H1 (cell line): ENCODE results near the gene ZIC3. TPM values are rescaled to one million over a fixed set of nuclear protein-coding genes. Genes with fewer than 3 reads are reported as not detected.

Experiments
- ASH2L ChIP-seq: fragments of 200-600, 300-600 bp; sonication (generic); IDR thresholded peaks from one replicate; pipeline ENCODE4 v1.7.1; 2017; ENCODE audit warnings: low read length
- CBX8 ChIP-seq: fragments of 300-800, 300-1000 bp; sonication (generic); IDR thresholded peaks from 2 replicates; pipeline ENCODE4 v1.7.1; 2016; ENCODE audit warnings: low read depth, low read length, borderline replicate concordance
- CTBP2 ChIP-seq: IDR thresholded peaks from 2 replicates; pipeline ENCODE4 v1.7.0; 2011; ENCODE audit warnings: borderline replicate concordance, mild to moderate bottlenecking, moderate library complexity, mixed read lengths, low read length; ENCODE audit not compliant: insufficient read depth, insufficient read length
- EZH2 ChIP-seq: fragments of 200-600 bp; sonication (generic); IDR thresholded peaks from 2 replicates; pipeline ENCODE4 v1.7.1; 2012; ENCODE audit warnings: low read depth, mild to moderate bottlenecking, moderate library complexity, low read length, inconsistent platforms; ENCODE audit not compliant: severe bottlenecking
- FOSL1 ChIP-seq: IDR thresholded peaks from 2 replicates; pipeline ENCODE4 v1.6.1; 2011; ENCODE audit warnings: mild to moderate bottlenecking, low read depth, low read length, moderate library complexity; ENCODE audit not compliant: insufficient read depth
- GABPA ChIP-seq: IDR thresholded peaks from 2 replicates; pipeline ENCODE4 v1.6.1; 2011; ENCODE audit warnings: mild to moderate bottlenecking, low read length, moderate library complexity, borderline replicate concordance; ENCODE audit not compliant: insufficient read depth
- GTF2F1 ChIP-seq: IDR thresholded peaks from 2 replicates; pipeline ENCODE4 v1.6.1; 2012; ENCODE audit warnings: low read depth, low read length, improper control_type of control experiment, borderline replicate concordance
- HDAC2 ChIP-seq, 2 experiments: fragments of 300-600 bp in 1 of 2; sonication (generic) in 1 of 2; IDR thresholded peaks; 2 replicates each; pipeline ENCODE4 v1.6.1; 2011 to 2012; ENCODE audit warnings: low read depth in 2 of 2, low read length in 2 of 2, mild to moderate bottlenecking in 2 of 2, moderate library complexity in 2 of 2, borderline replicate concordance in 1 of 2, inconsistent platforms in 1 of 2
- JUND ChIP-seq: IDR thresholded peaks from 2 replicates; pipeline ENCODE4 v1.6.1; 2011; ENCODE audit warnings: mild to moderate bottlenecking, improper control_type of control experiment, low read length
- PHF8 ChIP-seq: fragments of 200-600 bp; sonication (generic); conservative IDR thresholded peaks from 2 replicates; pipeline ENCODE4 v1.7.1; 2012; ENCODE audit warnings: low read depth, mild to moderate bottlenecking, inconsistent platforms, low read length, moderate library complexity
- POLR2AphosphoS5 ChIP-seq: IDR thresholded peaks from 2 replicates; pipeline ENCODE4 v1.6.1; 2011; ENCODE audit warnings: low read depth, low read length
- RAD21 ChIP-seq, 2 experiments: IDR thresholded peaks in 1 of 2; conservative IDR thresholded peaks in 1 of 2; 2 replicates each; pipeline ENCODE4 v1.6.1; 2011; ENCODE audit warnings: low read depth in 2 of 2, low read length in 2 of 2, improper control_type of control experiment in 1 of 2, inconsistent platforms in 1 of 2, mild to moderate bottlenecking in 1 of 2, moderate library complexity in 1 of 2
- RFX5 ChIP-seq: IDR thresholded peaks from 2 replicates; pipeline ENCODE4 v1.6.1; 2011; ENCODE audit warnings: low read depth, low read length, improper control_type of control experiment, borderline replicate concordance
- RNF2 ChIP-seq: fragments of 200-900, 300-1000 bp; sonication (generic); IDR thresholded peaks from 2 replicates; pipeline ENCODE4 v1.7.1; 2016; ENCODE audit warnings: borderline replicate concordance, low read depth, mild to moderate bottlenecking, antibody characterized with exemption, low read length; ENCODE audit not compliant: poor library complexity, severe bottlenecking; ENCODE audit errors: missing control alignments
- RXRA ChIP-seq: IDR thresholded peaks from 2 replicates; pipeline ENCODE4 v1.6.1; 2011; ENCODE audit warnings: low read depth, mild to moderate bottlenecking, low read length, moderate library complexity; ENCODE audit not compliant: insufficient read depth
- SIN3A ChIP-seq, 2 experiments: IDR thresholded peaks in 1 of 2; conservative IDR thresholded peaks in 1 of 2; 2 replicates each; pipeline ENCODE4 v1.6.1; 2011 to 2012; ENCODE audit warnings: low read length in 2 of 2, improper control_type of control experiment in 1 of 2, low read depth in 1 of 2, mild to moderate bottlenecking in 1 of 2
- SIX5 ChIP-seq: IDR thresholded peaks from 2 replicates; pipeline ENCODE4 v1.6.1; 2011; ENCODE audit warnings: mild to moderate bottlenecking, low read depth, low read length
- TAF1 ChIP-seq: IDR thresholded peaks from 2 replicates; pipeline ENCODE4 v1.6.1; 2011; ENCODE audit warnings: mild to moderate bottlenecking, low read depth, low read length
- TAF7 ChIP-seq: optimal IDR thresholded peaks from 2 replicates; pipeline ENCODE3; 2011; ENCODE audit warnings: low read depth, mild to moderate bottlenecking, inconsistent platforms, low read length, moderate library complexity, borderline replicate concordance
- USF2 ChIP-seq: IDR thresholded peaks from 2 replicates; pipeline ENCODE4 v1.6.1; 2011; ENCODE audit warnings: low read length, improper control_type of control experiment
- YY1 ChIP-seq: IDR thresholded peaks from 2 replicates; pipeline ENCODE4 v1.6.1; 2011; ENCODE audit warnings: low read depth, mild to moderate bottlenecking, low read length
- polyA plus RNA-seq, 7 experiments: library from polyadenylated mRNA; depleted of rRNA in 3 of 7; stranded (reverse) in 5 of 7; unstranded in 2 of 7; fragments of >200 nt in 5 of 7; fragments of 200-250 nt in 2 of 7; gene quantifications; 1 replicate in 5 of 7; 2 replicates in 1 of 7; 4 replicates in 1 of 7; pipeline versions ENCODE4 v1.2.1 to v1.2.3, GENCODE V29; 2011 to 2013; ENCODE audit warnings: missing spikeins in 2 of 7, mixed read lengths in 2 of 7
- total RNA-seq: library from RNA; stranded (reverse); fragmentation: NEBNext Ultra II Directional; extraction: Animal tissue kit (Norgen Biotek cat#: 25700); gene quantifications from 2 replicates; pipeline ENCODE4 v1.2.1, GENCODE V29; 2021

The ZIC3 gene
- total and polyA plus RNA-seq, 2 of the 8 experiments (the other 6 are each of a cell fraction or from before 2014, with no cell fraction given) = 53.7 to 73.1 TPM

GRCh38 chrX:137574102-137574783 is 8.3 kb downstream of the ZIC3 start (continued):
- TF ChIP-seq RAD21 (IDR thresholded peaks at IDR 0.05 in 1 of 2, conservative IDR thresholded peaks at IDR 0.05 in 1 of 2; ENCODE audit: low read depth in 2 of 2, low read length in 2 of 2) = no peak
- TF ChIP-seq TAF1 = peak; percentile 6; the same call in 1 of the 2 replicates
- no peak for TF ChIP-seq FOSL1
- TF ChIP-seq GTF2F1 = no peak
- no peak; the same call in 1 of the 2 replicates for TF ChIP-seq SIX5
- TF ChIP-seq POLR2AphosphoS5 = peak; percentile 19; the same call in 1 of the 2 replicates
- TF ChIP-seq PHF8 = no peak
- no peak for TF ChIP-seq JUND
- TF ChIP-seq SIN3A (conservative IDR thresholded peaks at IDR 0.05 in 1 of 2, IDR thresholded peaks at IDR 0.05 in 1 of 2; ENCODE audit: low read depth in 1 of 2, low read length in 2 of 2) = 0 out of 4 replicates have a peak, but pooled peaks of 1 of the 2 experiments have one; percentile 14
- no peak for TF ChIP-seq USF2
- TF ChIP-seq RFX5 = no peak
- TF ChIP-seq HDAC2 (IDR thresholded peaks at IDR 0.05; ENCODE audit: borderline replicate concordance in 1 of 2, low read depth in 2 of 2, low read length in 2 of 2) = peak in 1 of 2 experiments; percentile 81; a peak in 1 of 4 replicates
- TF ChIP-seq EZH2 = no peak
- peak; percentile 43 for TF ChIP-seq ASH2L
- no peak for TF ChIP-seq RXRA
- TF ChIP-seq YY1 = no peak; the same call in 1 of the 2 replicates
- TF ChIP-seq CTBP2 = no peak
- no peak for TF ChIP-seq RNF2
- TF ChIP-seq TAF7 = no peak
- TF ChIP-seq CBX8 = no peak
- no peak for TF ChIP-seq GABPA
